GM12878 (cell line): ENCODE results near the gene HIVEP2. TPM values are rescaled to one million over a fixed set of nuclear protein-coding genes. Genes with fewer than 3 reads are reported as not detected.

Experiments used
- ATAC-seq: fragments of 200-7000 bp; cut with Tn5 transposase; 3 replicates; pipeline ENCODE4 v1.9.1; 2020; ENCODE audit warnings: mild to moderate bottlenecking, moderate library complexity
- BruUV-seq: library from RNA; stranded (reverse); fragments of 400-500 nt; replicated peaks from 2 replicates; lab custom pipeline; 2021; lab: Mats Ljungman, UMichigan
- CTCF ChIA-PET: fragments of 300-600 bp; sonication (Branson Sonifier 250); formaldehyde crosslinking; extraction: SDS; loops from one replicate; lab custom pipeline; 2021; ENCODE audit warnings: inconsistent platforms; lab: Yijun Ruan, JAX
- POLR2A ChIA-PET: fragments of 350-600 bp; formaldehyde crosslinking; extraction: SDS; loops from one replicate; lab custom pipeline; 2021; ENCODE audit warnings: inconsistent platforms; lab: Charles Lee
- RAD21 ChIA-PET: fragments of 300-600 bp; sonication (Branson Sonifier 250); formaldehyde crosslinking; loops from one replicate; lab custom pipeline; 2023; ENCODE audit warnings: antibody characterized with exemption; ENCODE audit not compliant: unreplicated experiment; lab: Charles Lee
- SMC1A ChIA-PET: fragments of 300-600 bp; sonication (Branson Sonifier 250); formaldehyde crosslinking; loops from one replicate; lab custom pipeline; 2023; ENCODE audit not compliant: unreplicated experiment, uncharacterized antibody; lab: Charles Lee
- DNase-seq: peaks from one replicate; pipeline ENCODE4 v3.0.0-alpha.2; 2011; ENCODE audit warnings: low read depth, low spot score
- FAIRE-seq: peaks from 3 replicates; lab custom pipeline; 2011; peaks lifted over from hg19 to GRCh38; lab: Jason Lieb, UNC
- H2AFZ ChIP-seq: 2 replicates; pipeline ENCODE4 v1.6.0; 2011; ENCODE audit warnings: low read depth, low read length, control low read depth; ENCODE audit not compliant: control insufficient read depth
- H3K27ac ChIP-seq: 2 replicates; pipeline ENCODE4 v1.5.1; 2011; ENCODE audit warnings: control low read depth; ENCODE audit not compliant: control insufficient read depth, insufficient read depth
- H3K27me3 ChIP-seq, 2 experiments: replicated peaks in 1 of 2; 2 replicates each; pipeline versions ENCODE4 v1.6.0 to v1.6.1; 2011; ENCODE audit warnings: low read length in 1 of 2; ENCODE audit not compliant: control insufficient read depth in 2 of 2, insufficient read depth in 2 of 2
- H3K36me3 ChIP-seq, 2 experiments: 2 replicates each; pipeline ENCODE4 v1.5.1; 2011; ENCODE audit warnings: low read length in 1 of 2; ENCODE audit not compliant: control insufficient read depth in 2 of 2, insufficient read depth in 2 of 2
- H3K4me1 ChIP-seq: 2 replicates; pipeline ENCODE4 v1.6.1; 2011; ENCODE audit warnings: mild to moderate bottlenecking, low read length, moderate library complexity, mixed read lengths; ENCODE audit not compliant: control insufficient read depth, insufficient read depth
- H3K4me2 ChIP-seq: 2 replicates; pipeline ENCODE4 v1.6.0; 2011; ENCODE audit warnings: control low read depth; ENCODE audit not compliant: control insufficient read depth, insufficient read depth
- H3K4me3 ChIP-seq: fragments of 200-600 bp; sonication (generic); 2 replicates; pipeline ENCODE4 v1.5.1; 2016
- H3K79me2 ChIP-seq: 2 replicates; pipeline ENCODE4 v1.6.0; 2011; ENCODE audit warnings: low read length; ENCODE audit not compliant: control insufficient read depth, insufficient read depth
- H3K9ac ChIP-seq: 2 replicates; pipeline ENCODE4 v1.8.0; 2011; ENCODE audit warnings: low read length, control low read depth, mixed read lengths; ENCODE audit not compliant: control insufficient read depth, insufficient read depth
- H3K9me3 ChIP-seq: replicated peaks from 3 replicates; pipeline ENCODE4 v1.5.1; 2011; ENCODE audit warnings: mild to moderate bottlenecking, low read length; ENCODE audit not compliant: control insufficient read depth, insufficient read depth
- H4K20me1 ChIP-seq: 2 replicates; pipeline ENCODE4 v1.6.0; 2011; ENCODE audit not compliant: control insufficient read depth, insufficient read depth
- CUX1 ChIP-seq: IDR thresholded peaks from 2 replicates; pipeline ENCODE4 v1.6.1; 2012; ENCODE audit warnings: improper control_type of control experiment, low read depth, low read length; ENCODE audit not compliant: insufficient replicate concordance
- DPF2 ChIP-seq: fragments of 450-650 bp; IDR thresholded peaks from 2 replicates; pipeline ENCODE4 v1.6.1; 2017; ENCODE audit warnings: mild to moderate bottlenecking
- HCFC1 ChIP-seq: fragments of 150-350 bp; IDR thresholded peaks from 2 replicates; pipeline ENCODE4 v1.6.1; 2014; ENCODE audit warnings: low read length
- HSF1 ChIP-seq: fragments of 150-350 bp; IDR thresholded peaks from 2 replicates; pipeline ENCODE4 v1.6.1; 2014; ENCODE audit warnings: mild to moderate bottlenecking, low read depth, low read length
- KLF5 ChIP-seq: fragments of 450-650 bp; IDR thresholded peaks from 2 replicates; pipeline ENCODE4 v1.6.1; 2014; ENCODE audit warnings: mild to moderate bottlenecking; ENCODE audit not compliant: partially characterized antibody
- NFXL1 ChIP-seq: fragments of 450-650 bp; IDR thresholded peaks from 2 replicates; pipeline ENCODE4 v1.6.1; 2017; ENCODE audit warnings: antibody characterized with exemption, mild to moderate bottlenecking, borderline replicate concordance
- NFYA ChIP-seq: IDR thresholded peaks from 2 replicates; pipeline ENCODE4 v1.6.1; 2011; ENCODE audit warnings: low read depth, mild to moderate bottlenecking, low read length, improper control_type of control experiment, borderline replicate concordance
- RAD21 ChIP-seq: IDR thresholded peaks from 2 replicates; pipeline ENCODE4 v1.6.1; 2011; ENCODE audit warnings: mild to moderate bottlenecking, low read depth, low read length, moderate library complexity; ENCODE audit not compliant: insufficient read depth
- REST ChIP-seq: IDR thresholded peaks from 2 replicates; pipeline ENCODE4 v1.6.1; 2012; ENCODE audit warnings: mild to moderate bottlenecking, low read depth, low read length
- WGBS: methylation state at CpG from one replicate; pipeline ENCODE4 v1.1.6; 2016; ENCODE audit warnings: low lambda C conversion rate; ENCODE audit not compliant: insufficient replicate concordance, insufficient coverage; ENCODE audit errors: missing lambda C conversion rate; 5-methylcytosine and 5-hydroxymethylcytosine counted together
- in situ Hi-C: fragments of 300-500 bp; cut with MboI; formaldehyde crosslinking; loops from 9 replicates; pipeline ENCODE4 v1.14.3; 2018; ENCODE audit warnings: mixed read lengths
- intact Hi-C: fragments of 100-400 bp; cut with micrococcal nuclease; formaldehyde crosslinking; loops from one replicate; pipeline ENCODE4 v1.14.2; 2022; ENCODE audit not compliant: unreplicated experiment
- polyA plus RNA-seq, 11 experiments: library from polyadenylated mRNA; depleted of rRNA in 4 of 11; unstranded in 6 of 11; stranded (reverse) in 5 of 11; fragments of >200 nt; fragmentation: Nextera tagmentation in 4 of 11; fragmentation: Illumina TruSeq in 1 of 11; extraction: Ambion mirVana in 4 of 11; extraction: Trizol in 1 of 11; gene quantifications; 1 replicate in 1 of 11; 2 replicates in 10 of 11; pipeline versions ENCODE4 v1.2.1 to v1.2.3, GENCODE V29; 2011 to 2016; ENCODE audit warnings: inconsistent platforms in 2 of 11, missing spikeins in 2 of 11, low read depth in 1 of 11
- total RNA-seq, 4 experiments: library from RNA; depleted of rRNA in 3 of 4; stranded (reverse); fragments of >200 nt in 3 of 4; fragmentation: Illumina TruSeq in 1 of 4; extraction: Trizol in 1 of 4; gene quantifications; 2 replicates each; pipeline versions ENCODE4 v1.2.1 to v1.2.3, GENCODE V29; 2013 to 2021

HIVEP2 gene
- total and polyA plus RNA-seq, 10 of the 15 experiments (the other 5 are each of a cell fraction or from before 2014, with no cell fraction given) = 1.2 to 15.7 (median 10.2) TPM

- CTCF ChIA-PET = interaction anchor here (1.1 kb wide), 1 partner anchor 9 kb away, joined by 3 read pairs; no protein-coding TSS in a partner anchor
- no peak overlapping the region for H2AFZ ChIP-seq
- SMC1A ChIA-PET = interaction anchor here (0.6 to 7.1 kb wide), 7 partner anchors 12 to 84 kb away, joined by 3 to 48 read pairs (median 7); no protein-coding TSS in a partner anchor
- H3K79me2 ChIP-seq = peaks cover 80% of the 10 kb centered on the region
- intact Hi-C loops (no loop called here), in situ Hi-C loops (no loop called here)
- WGBS = 88% methylated on average over 2 of the region's 2 CpGs
- POLR2A ChIA-PET = interaction anchor here (1.3 to 1.7 kb wide), 3 partner anchors 10 to 14 kb away, joined by 3 to 6 read pairs (median 3); no protein-coding TSS in a partner anchor
- no peak for ATAC-seq
- H3K9ac ChIP-seq = no peak overlapping the region
- no peaks in the 10 kb centered on the region; the same call in 1 of the 3 replicates for H3K9me3 ChIP-seq
- H3K36me3 ChIP-seq = peaks cover 0 to 5% of the 10 kb centered on the region in 2 experiments; a peak in 1 of 4 replicates
- FAIRE-seq = no peak
- no peaks in the 10 kb centered on the region for H3K27me3 ChIP-seq
- H3K27ac ChIP-seq = no peak overlapping the region
- no peaks in the 10 kb centered on the region for H4K20me1 ChIP-seq
- no peak overlapping the region for H3K4me2 ChIP-seq
- peaks cover 30% of the 10 kb centered on the region for H3K4me1 ChIP-seq
- no TSS peak for BruUV-seq
- DNase-seq = no peak
- H3K4me3 ChIP-seq = no peak overlapping the region
- RAD21 ChIA-PET = interaction anchor here (1.1 to 3.0 kb wide), 2 partner anchors 13 to 17 kb away, joined by 5 to 17 read pairs; no protein-coding TSS in a partner anchor
- TF ChIP-seq HCFC1 (no peak), HSF1 (no peak), KLF5 (no peak), NFXL1 (no peak), REST (no peak), CUX1 (no peak), NFYA (no peak), DPF2 (no peak), RAD21 (no peak)
These were observed 76.1 kb downstream of the HIVEP2 start for GRCh38 chr6:142868917-142869316.
